ENCODE measurements around the gene TAF1A.

DNA sequence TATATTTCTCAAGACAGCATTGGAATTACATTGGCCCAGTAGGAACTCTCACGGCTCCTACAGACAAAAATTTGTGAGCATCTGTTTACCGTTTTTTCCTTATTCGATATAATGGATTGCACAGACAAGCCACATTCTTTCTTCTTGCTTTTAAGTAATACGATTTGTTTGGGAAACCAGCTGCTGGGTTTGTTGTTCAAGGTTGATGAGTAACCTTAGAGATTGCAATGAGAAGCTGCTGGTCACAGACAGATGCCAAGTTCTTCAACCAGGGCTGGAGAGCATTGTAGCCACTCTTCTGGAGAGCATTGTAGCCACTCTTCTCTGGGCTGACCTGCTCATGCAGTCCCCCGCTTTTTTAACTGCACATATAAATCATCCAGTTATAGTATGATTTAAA, 26.8 kb upstream of the TAF1A start:
- TF ChIP-seq SIRT6 (IDR thresholded peaks at IDR 0.05; ENCODE audit: low read length) (no peak), ZNF274 (IDR thresholded peaks at IDR 0.05; ENCODE audit: borderline replicate concordance, extremely low read depth, low read length) (no peak), TBP (IDR thresholded peaks at IDR 0.05; ENCODE audit: low read depth, low read length) (no peak), BACH1 (IDR thresholded peaks at IDR 0.05; ENCODE audit: low read length) (no peak), POLR2AphosphoS5 (IDR thresholded peaks at IDR 0.05; ENCODE audit: low read depth, low read length) (no peak), POLR2A (IDR thresholded peaks at IDR 0.05; ENCODE audit: control extremely low read depth in 1 of 2, low read depth in 2 of 2, low read length in 2 of 2) (no peak)
- TF ChIP-seq, protein P1, sequence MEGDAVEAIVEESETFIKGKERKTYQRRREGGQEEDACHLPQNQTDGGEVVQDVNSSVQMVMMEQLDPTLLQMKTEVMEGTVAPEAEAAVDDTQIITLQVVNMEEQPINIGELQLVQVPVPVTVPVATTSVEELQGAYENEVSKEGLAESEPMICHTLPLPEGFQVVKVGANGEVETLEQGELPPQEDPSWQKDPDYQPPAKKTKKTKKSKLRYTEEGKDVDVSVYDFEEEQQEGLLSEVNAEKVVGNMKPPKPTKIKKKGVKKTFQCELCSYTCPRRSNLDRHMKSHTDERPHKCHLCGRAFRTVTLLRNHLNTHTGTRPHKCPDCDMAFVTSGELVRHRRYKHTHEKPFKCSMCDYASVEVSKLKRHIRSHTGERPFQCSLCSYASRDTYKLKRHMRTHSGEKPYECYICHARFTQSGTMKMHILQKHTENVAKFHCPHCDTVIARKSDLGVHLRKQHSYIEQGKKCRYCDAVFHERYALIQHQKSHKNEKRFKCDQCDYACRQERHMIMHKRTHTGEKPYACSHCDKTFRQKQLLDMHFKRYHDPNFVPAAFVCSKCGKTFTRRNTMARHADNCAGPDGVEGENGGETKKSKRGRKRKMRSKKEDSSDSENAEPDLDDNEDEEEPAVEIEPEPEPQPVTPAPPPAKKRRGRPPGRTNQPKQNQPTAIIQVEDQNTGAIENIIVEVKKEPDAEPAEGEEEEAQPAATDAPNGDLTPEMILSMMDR (IDR thresholded peaks at IDR 0.05; ENCODE audit: control extremely low read depth in 1 of 3, insufficient read depth in 1 of 3, low read depth in 1 of 3, low read length in 3 of 3): no peak
